Gastroesophageal sphincter (tissue), 4 donors: ENCODE measurements around the gene IFNGR1. TPM values are rescaled to one million over a fixed set of nuclear protein-coding genes. Genes with fewer than 3 reads are reported as not detected.

Source experiments
- ATAC-seq: fragments of 150-250 bp; one replicate; pipeline ENCODE4 v1.9.1; 2016; ENCODE audit warnings: mild to moderate bottlenecking, moderate library complexity
- H3K27ac ChIP-seq, 4 donors: fragments of 200-600 bp; sonication (generic) in 3 of 4; 1 replicate in 3 of 4; 2 replicates in 1 of 4; pipeline ENCODE4 v1.5.1; 2016 to 2019
- H3K27me3 ChIP-seq: fragments of 200-600 bp; sonication (generic); one replicate; pipeline ENCODE4 v1.5.1; 2019
- H3K36me3 ChIP-seq, 2 donors: fragments of 200-600 bp; sonication (generic); one replicate each; pipeline ENCODE4 v1.5.1; 2019; ENCODE audit warnings: control low read depth in 1 of 2
- H3K4me1 ChIP-seq, 3 donors: fragments of 200-600 bp; sonication (generic); 1 replicate in 2 of 3; 2 replicates in 1 of 3; pipeline ENCODE4 v1.5.1; 2016 to 2019; ENCODE audit warnings: control low read depth in 2 of 3
- H3K4me3 ChIP-seq, 2 donors: fragments of 200-600 bp; sonication (generic); one replicate each; pipeline ENCODE4 v1.5.1; 2019; ENCODE audit warnings: mild to moderate bottlenecking in 1 of 2, moderate library complexity in 1 of 2
- H3K9me3 ChIP-seq, 3 donors: fragments of 200-600 bp; sonication (generic); one replicate each; pipeline ENCODE4 v1.5.1; 2017 to 2019; ENCODE audit warnings: control low read depth in 2 of 3
- CTCF ChIP-seq, 4 experiments: fragments of 200-600 bp in 2 of 4; fragments of 450-650 bp in 2 of 4; sonication (generic) in 1 of 4; IDR thresholded peaks; one replicate each; pipeline ENCODE4 v1.5.1; 2017 to 2019; ENCODE audit warnings: antibody characterized with exemption in 4 of 4, mild to moderate bottlenecking in 2 of 4, moderate library complexity in 2 of 4
- EP300 ChIP-seq: sonication (generic); formaldehyde crosslinking; IDR thresholded peaks from one replicate; pipeline ENCODE4 v1.6.1; 2017; ENCODE audit warnings: antibody characterized with exemption, mild to moderate bottlenecking
- POLR2A ChIP-seq, 2 donors: fragments of 450-650 bp; IDR thresholded peaks; one replicate each; pipeline ENCODE4 v1.6.1; 2017; ENCODE audit warnings: antibody characterized with exemption in 2 of 2, mild to moderate bottlenecking in 2 of 2, moderate library complexity in 1 of 2
- POLR2AphosphoS5 ChIP-seq: sonication (generic); formaldehyde crosslinking; IDR thresholded peaks from one replicate; pipeline ENCODE4 v1.6.1; 2017; ENCODE audit warnings: antibody characterized with exemption
- WGBS, 2 donors: methylation state at CpG; one replicate each; pipeline ENCODE4 v1.1.5; 2018; ENCODE audit warnings: low coverage in 1 of 2; 5-methylcytosine and 5-hydroxymethylcytosine counted together
- total RNA-seq, 4 donors: library from RNA; depleted of rRNA; stranded (reverse); fragments of >200 nt; gene quantifications; one replicate each; pipeline ENCODE4 v1.1.0, GENCODE V29; 2016

The IFNGR1 gene
- total RNA-seq, 4 donors from 2014 or later, result 45.8 to 104 (median 66.9) TPM

- Histone ChIP-seq H3K4me1 (no peaks in the 10 kb centered on the region), H3K27ac (no peak overlapping the region), H3K4me3 (no peak overlapping the region), H3K36me3 (no peaks in the 10 kb centered on the region), H3K27me3 (no peaks in the 10 kb centered on the region), H3K9me3 (no peaks in the 10 kb centered on the region)
- TF ChIP-seq CTCF (IDR thresholded peaks at IDR 0.05) (no peak), POLR2AphosphoS5 (no peak), POLR2A (IDR thresholded peaks at IDR 0.05) (no peak), EP300 (no peak)
- no peak for ATAC-seq
Observed at GRCh38 chr6:137247724-137248123, 28.5 kb upstream of the IFNGR1 start.

GRCh38 chr6:137246791-137247202, 27.6 kb upstream of the IFNGR1 start:
- Histone ChIP-seq H3K27me3 (no peaks in the 10 kb centered on the region), H3K36me3 (no peaks in the 10 kb centered on the region), H3K4me1 (no peaks in the 10 kb centered on the region), H3K9me3 (no peaks in the 10 kb centered on the region), H3K4me3 (no peak overlapping the region), H3K27ac (no peak overlapping the region)
- TF ChIP-seq POLR2AphosphoS5, result no peak
- no peak for TF ChIP-seq CTCF (IDR thresholded peaks at IDR 0.05)
- TF ChIP-seq POLR2A (IDR thresholded peaks at IDR 0.05), result no peak
- no peak for TF ChIP-seq EP300
- ATAC-seq, result no peak
- WGBS, 2 donors, result 75 to 100% methylated on average over 1 of the region's 1 CpG

DNA sequence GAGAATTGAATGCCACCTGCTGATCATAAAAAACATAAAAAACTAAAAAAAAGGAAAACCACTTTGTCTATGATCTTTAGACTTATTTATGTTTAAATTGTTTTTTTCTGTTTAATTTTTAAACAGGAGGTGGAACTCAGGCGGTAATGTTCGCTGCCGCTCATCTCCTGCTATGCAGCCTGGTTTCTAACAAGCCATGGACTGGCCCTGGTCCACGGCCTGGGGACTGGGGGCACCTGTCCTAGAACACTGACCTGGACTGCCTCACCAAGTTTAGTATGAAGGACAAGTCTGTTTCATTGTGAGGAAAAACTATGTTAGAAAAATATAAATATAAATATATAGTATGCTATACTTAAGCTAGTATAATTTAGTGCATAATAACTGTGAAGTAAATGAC, 27.0 kb upstream of the IFNGR1 start:
- H3K36me3 ChIP-seq, result no peaks in the 10 kb centered on the region
- no peak for ATAC-seq
- 90 to 98% methylated on average over 4 of the region's 4 CpGs for WGBS, 2 donors
- peaks cover 0 to 3% (median 2%) of the 10 kb centered on the region in 3 donors for H3K4me1 ChIP-seq
- no peak overlapping the region for H3K27ac ChIP-seq
- H3K9me3 ChIP-seq, result no peaks in the 10 kb centered on the region
- no peaks in the 10 kb centered on the region for H3K27me3 ChIP-seq
- H3K4me3 ChIP-seq, result no peak overlapping the region
- TF ChIP-seq CTCF (IDR thresholded peaks at IDR 0.05), result no peak
- no peak for TF ChIP-seq POLR2A (IDR thresholded peaks at IDR 0.05)
- TF ChIP-seq POLR2AphosphoS5, result no peak
- no peak for TF ChIP-seq EP300

DNA sequence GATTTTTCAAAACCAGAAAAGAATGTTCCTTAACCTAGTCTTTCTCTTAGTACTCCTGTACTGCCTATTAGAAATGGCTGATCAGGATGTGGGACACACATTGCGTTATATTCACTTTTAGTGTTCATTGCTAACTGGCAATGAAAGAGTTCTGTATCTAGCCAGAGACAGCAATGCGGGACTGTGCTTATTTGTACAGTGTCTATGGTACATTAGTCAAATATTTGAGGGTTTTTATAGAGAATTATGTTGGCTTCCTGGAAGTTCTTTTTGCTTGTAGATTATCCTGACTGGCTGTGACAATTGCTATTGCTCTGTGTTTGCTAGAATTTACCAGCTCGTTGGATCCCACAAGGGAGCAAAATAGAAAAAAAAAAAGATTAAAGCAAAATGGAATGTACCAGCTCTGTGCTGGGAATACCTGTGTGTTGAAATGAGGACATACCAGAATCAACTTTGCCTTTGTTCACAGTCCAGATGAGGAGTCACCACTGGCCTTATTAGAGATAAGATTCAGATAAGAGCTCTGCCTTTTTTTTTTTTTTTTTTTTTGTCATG, 22.4 kb upstream of the IFNGR1 start:
- H3K27ac ChIP-seq, result no peak overlapping the region
- WGBS, 2 donors, result 37 to 46% methylated on average over 3 of the region's 3 CpGs
- H3K9me3 ChIP-seq, result no peaks in the 10 kb centered on the region
- peaks cover 2 to 13% (median 3%) of the 10 kb centered on the region in 3 donors for H3K4me1 ChIP-seq
- TF ChIP-seq CTCF (IDR thresholded peaks at IDR 0.05), result no peak
- no peaks in the 10 kb centered on the region for H3K36me3 ChIP-seq
- no peak for ATAC-seq
- H3K4me3 ChIP-seq, result no peak overlapping the region
- no peaks in the 10 kb centered on the region for H3K27me3 ChIP-seq

DNA sequence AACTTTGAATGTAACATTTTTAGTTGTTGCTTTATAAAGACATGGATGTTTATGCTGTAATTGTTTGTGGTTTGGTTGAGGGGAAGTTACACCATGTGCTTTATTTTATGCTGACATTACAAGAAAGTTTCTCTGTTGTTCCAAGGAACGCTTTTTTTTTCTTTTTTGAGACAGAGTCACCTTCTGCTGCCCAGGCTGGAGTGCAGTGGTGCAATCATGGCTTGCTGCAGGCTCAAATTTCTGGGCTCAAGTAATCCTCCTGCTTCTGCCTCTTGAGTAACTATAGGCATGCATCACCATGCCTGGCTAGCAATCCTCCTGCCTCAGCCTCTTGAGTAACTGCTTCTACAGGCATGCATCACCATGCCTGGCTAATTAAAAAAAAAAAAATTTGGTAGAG, 21.0 kb upstream of the IFNGR1 start:
- Histone ChIP-seq H3K4me3 (no peak overlapping the region), H3K36me3 (no peaks in the 10 kb centered on the region), H3K27me3 (no peaks in the 10 kb centered on the region), H3K9me3 (no peaks in the 10 kb centered on the region), H3K4me1 (peaks cover 2 to 15% (median 3%) of the 10 kb centered on the region in 3 donors), H3K27ac (no peak overlapping the region)
- TF ChIP-seq POLR2A (IDR thresholded peaks at IDR 0.05) (no peak), POLR2AphosphoS5 (peak; percentile 23), CTCF (IDR thresholded peaks at IDR 0.05) (no peak), EP300 (no peak)
- WGBS, 2 donors, result 57 to 67% methylated on average over 1 of the region's 1 CpG
- ATAC-seq, result peak; percentile 93
